Stimulated activated CD4-positive, alpha-beta T cell treated with anti-CD3 and anti-CD28 coated beads, Interleukin-4, amount 100 ng/mL, for 24 hours (primary cell): ENCODE measurements around the gene TIRAP.

Experiments used
- DNase-seq: peaks from one replicate; pipeline ENCODE4 v3.0.0-alpha.2; 2020

The TIRAP gene

DNA sequence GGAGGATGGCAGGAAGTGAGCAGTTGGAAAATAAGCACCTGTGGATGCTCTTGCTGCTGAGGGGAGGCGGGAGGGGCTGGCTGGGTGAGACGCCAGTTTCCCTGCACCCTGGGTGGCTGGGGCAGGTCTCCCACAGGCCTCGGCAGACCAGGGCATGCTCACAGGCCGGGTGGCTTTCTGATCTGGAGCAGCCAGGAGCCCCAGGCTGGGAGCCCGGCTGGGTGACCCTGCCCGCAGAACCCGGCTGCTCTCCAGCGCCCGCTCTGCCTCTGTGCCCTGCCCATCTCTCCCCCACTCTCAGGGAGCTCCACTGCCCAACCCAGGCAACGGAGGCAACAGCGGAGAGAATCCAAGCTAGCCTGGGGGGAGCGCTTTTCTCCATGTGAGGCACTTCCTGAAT, 45.6 kb downstream of the TIRAP start:
- no peak for DNase-seq

GRCh38 chr11:126328938-126329643, 46.2 kb downstream of the TIRAP start:
- no peak for DNase-seq

DNA sequence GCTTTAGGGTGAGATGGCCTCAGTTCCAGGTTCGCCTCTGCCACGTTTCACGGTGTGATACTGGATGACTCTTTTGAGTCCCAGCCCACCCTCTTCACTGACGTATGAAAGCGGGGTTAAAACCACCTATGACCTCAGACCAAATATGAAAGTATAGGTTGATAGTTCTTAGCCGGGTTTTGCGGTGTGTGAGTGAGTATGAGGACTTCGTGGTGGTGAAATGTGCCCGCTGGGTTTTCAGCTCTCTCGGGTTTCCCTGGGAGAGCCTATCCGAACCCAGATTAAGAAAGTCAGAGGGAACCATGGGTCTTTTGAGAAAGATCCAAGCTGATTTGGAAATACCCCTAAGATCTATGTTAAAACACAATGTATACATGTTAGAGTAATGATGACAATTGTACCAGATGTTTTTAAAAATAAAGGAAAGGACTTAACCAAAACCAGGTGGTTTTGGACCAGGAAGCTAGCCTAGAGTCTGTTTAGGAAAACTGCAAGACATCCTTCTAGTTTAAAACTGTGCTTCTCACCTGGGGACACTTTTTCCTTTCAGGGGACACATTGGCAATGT, 46.8 kb downstream of the TIRAP start:
- no peak for DNase-seq

DNA sequence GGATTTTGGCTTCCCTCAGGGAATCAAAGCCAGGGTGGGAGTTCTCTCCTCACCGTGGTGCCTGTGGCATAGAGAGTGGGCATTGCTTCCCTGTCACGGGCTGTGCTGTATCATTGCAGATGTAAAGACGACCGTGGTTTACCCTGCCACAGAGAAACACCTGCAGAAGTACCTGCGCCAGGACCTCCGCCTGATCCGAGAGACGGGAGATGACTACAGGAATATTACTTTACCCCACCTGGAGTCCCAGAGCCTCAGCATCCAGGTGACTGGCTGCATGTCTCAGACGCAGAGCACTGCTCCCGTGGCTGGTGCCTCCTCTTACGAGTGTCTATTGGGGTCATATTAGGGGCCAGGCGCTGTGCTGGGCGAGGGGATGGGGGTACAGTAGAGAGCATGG, 48.4 kb downstream of the TIRAP start:
- DNase-seq, result no peak

- DNase-seq, result no peak
Measured at GRCh38 chr11:126332221-126332711, 49.4 kb downstream of the TIRAP start.

GRCh38 chr11:126333142-126333541, 50.2 kb downstream of the TIRAP start:
- no peak for DNase-seq

DNA sequence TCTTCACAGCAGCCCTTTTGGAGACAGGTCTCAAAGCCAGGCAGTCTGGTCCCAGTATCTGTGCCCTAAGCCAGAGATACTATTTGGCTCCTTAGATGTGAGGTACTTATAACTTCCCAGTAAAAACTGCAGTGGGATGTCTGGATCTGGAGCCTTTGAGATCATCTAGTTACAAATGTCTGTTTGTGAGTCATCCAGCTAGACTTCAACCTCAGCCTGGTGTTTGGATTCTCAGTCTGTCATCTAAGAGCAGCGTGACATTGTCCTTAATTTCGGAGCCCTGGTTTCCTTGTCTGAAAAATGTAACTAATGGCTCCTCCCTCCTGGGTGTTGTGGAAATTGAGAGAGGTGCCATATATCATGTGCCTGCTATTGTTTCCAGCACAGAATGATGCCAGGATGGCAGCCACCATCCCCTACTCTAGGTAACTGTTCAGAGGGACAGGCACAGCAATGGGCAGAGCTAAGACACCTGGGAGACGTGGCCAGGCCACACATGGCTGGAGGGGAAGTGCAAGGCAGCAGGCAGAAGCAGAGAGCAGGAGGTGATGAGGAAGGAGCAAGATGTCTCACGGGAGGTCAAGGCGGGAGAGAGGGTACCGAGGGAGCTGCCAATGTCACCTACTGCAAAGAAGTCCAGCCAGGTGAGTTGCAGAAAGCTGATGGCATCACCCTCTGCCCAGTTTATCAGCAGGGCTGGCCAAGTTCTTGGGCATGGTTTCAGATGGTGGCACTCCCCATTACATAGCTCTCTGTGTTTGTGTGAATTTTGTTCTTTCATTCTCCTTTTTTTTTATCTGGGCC, 52.0 kb downstream of the TIRAP start:
- no peak for DNase-seq

- no peak for DNase-seq
Measured at GRCh38 chr11:126335463-126335760, 52.5 kb downstream of the TIRAP start.

DNA sequence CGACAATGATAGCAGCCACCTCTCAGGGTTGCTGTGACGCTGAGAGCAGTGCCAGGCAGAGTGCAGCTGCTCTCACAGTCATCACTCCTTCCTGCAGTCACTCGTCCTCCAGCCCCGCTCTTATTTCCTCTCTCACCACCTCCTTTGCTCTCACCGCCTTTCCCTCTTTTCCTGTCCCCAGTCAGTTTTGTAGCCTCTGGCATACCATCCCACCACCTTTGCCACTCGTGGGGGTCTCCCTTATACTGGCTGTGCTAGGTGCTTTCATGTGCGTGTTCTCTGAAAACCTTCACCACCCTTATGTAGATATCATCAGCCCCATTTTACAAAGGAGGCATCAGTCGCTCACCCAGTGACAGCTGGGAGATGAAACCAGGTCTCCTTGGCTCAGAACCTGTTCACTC, 53.2 kb downstream of the TIRAP start:
- no peak for DNase-seq

- no peak for DNase-seq
Measured at GRCh38 chr11:126336671-126337101, 53.8 kb downstream of the TIRAP start.

- DNase-seq, result no peak
Measured at GRCh38 chr11:126337126-126337473, 54.2 kb downstream of the TIRAP start.

- DNase-seq, result no peak
Measured at GRCh38 chr11:126337474-126338241, 54.8 kb downstream of the TIRAP start.

- DNase-seq, result no peak
Measured at GRCh38 chr11:126338346-126339055, 55.6 kb downstream of the TIRAP start.

- no peak for DNase-seq
Measured at GRCh38 chr11:126339073-126339862, 56.4 kb downstream of the TIRAP start.

DNA sequence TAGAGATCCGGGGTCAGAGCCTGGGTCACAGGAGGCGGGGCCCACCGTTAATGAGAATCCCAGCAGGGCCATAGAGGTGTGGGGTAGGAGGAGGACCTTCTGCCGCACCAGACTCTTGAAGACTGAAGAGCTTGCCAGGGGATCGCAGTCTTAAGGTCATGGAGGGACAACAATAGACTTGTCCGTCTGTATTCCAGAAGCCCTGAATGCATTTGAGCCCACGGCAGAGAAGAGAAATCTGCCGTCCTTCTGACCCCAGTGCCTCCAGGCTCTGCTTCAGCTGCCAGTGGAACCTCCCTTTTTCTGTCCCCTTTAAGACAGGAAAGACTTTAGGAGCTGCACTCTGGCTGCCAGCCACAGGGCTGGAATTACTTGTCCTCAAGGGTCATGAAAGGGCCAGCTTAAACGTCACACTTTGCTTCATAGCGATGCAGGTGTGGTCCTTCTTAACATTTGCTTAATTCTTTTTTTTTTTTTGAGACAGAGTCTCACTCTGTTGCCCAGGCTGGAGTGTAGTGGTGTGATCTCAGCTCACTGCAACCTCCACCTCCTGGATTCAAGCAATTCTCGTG, 57.1 kb downstream of the TIRAP start:
- DNase-seq, result no peak

GRCh38 chr11:126340960-126341606, 58.2 kb downstream of the TIRAP start:
- DNase-seq, result no peak

GRCh38 chr11:126341760-126342161, 58.9 kb downstream of the TIRAP start:
- no peak for DNase-seq

DNA sequence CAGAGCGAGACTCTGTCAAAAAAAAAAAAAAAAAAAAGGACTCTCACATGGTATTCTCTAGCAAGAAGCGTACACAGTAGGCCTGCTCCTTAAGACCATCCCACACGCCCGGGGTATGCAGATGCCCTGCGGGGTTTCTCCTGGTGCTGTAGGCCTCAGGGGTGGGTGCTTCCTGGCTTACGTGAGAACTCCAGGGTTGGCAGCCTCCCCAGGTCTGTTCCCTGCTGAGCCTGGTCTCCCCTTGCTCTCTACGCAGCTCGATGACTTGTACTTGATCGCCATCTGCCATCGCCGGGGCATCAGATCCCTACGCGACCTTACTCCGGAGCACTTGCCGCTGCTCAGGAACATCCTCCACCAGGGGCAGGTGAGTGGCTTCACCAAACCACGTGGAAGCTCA, 60.2 kb downstream of the TIRAP start:
- DNase-seq, result no peak
